HCT116 (cell line): ENCODE data around the gene FAAH2. TPM values are rescaled to one million over a fixed set of nuclear protein-coding genes. Genes with fewer than 3 reads are reported as not detected.

Experiments
- ATAC-seq: fragments of 200-7000 bp; cut with Tn5 transposase; 2 replicates; pipeline ENCODE4 v1.9.1; 2020; ENCODE audit warnings: mild to moderate bottlenecking, moderate library complexity
- BruUV-seq: library from RNA; stranded (reverse); fragments of 400-500 nt; replicated peaks from 2 replicates; lab custom pipeline; 2021; lab: Mats Ljungman, UMichigan
- CTCF ChIA-PET: fragments of 300-600 bp; sonication (Branson Sonifier 250); formaldehyde crosslinking; loops from one replicate; lab custom pipeline; 2021; ENCODE audit warnings: antibody characterized with exemption; lab: Charles Lee
- POLR2A ChIA-PET: fragments of 300-600, 350-600 bp; sonication (Branson Sonifier 250); formaldehyde crosslinking; loops from one replicate; lab custom pipeline; 2021; ENCODE audit warnings: antibody characterized with exemption; lab: Charles Lee
- RAD21 ChIA-PET, 2 experiments: fragments of 300-600 bp; sonication (Branson Sonifier 250); formaldehyde crosslinking; loops; one replicate each; lab custom pipeline; 2023; ENCODE audit warnings: low total read pairs in 2 of 2; ENCODE audit not compliant: uncharacterized antibody in 2 of 2, unreplicated experiment in 2 of 2, low non-redundant PET in 1 of 2; lab: Charles Lee
- DNase-seq: peaks from one replicate; pipeline ENCODE4 v3.0.0-alpha.2; 2010; ENCODE audit warnings: low read depth, low spot score
- H2AFZ ChIP-seq: fragments of 200-600 bp; shearing (Covaris generic), sonication (generic); 2 replicates; pipeline ENCODE4 v1.6.1; 2017; ENCODE audit warnings: low read depth, mixed run types, mixed read lengths, antibody characterized with exemption, low read length; ENCODE audit not compliant: poor library complexity, severe bottlenecking
- H3K27ac ChIP-seq: 2 replicates; pipeline ENCODE4 v1.5.1; 2012; ENCODE audit warnings: low read depth, low read length
- H3K27me3 ChIP-seq: fragments of 200-600 bp; sonication (generic); 2 replicates; pipeline ENCODE4 v1.6.1; 2016; ENCODE audit warnings: mixed run types, low read length, mixed read lengths; ENCODE audit not compliant: insufficient read depth
- H3K36me3 ChIP-seq, 2 experiments: fragments of 200-500 bp in 1 of 2; fragments of 200-600 bp in 1 of 2; sonication (Bioruptor generic) in 1 of 2; sonication (generic) in 1 of 2; 2 replicates each; pipeline versions ENCODE4 v1.5.1 to v1.6.1; 2014 to 2016; ENCODE audit warnings: low read length in 2 of 2, inconsistent platforms in 1 of 2, mixed read lengths in 1 of 2, mixed run types in 1 of 2; ENCODE audit not compliant: insufficient read depth in 2 of 2, control insufficient read depth in 1 of 2
- H3K4me1 ChIP-seq, 2 experiments: fragments of 200-600 bp in 1 of 2; sonication (generic) in 1 of 2; 2 replicates each; pipeline versions ENCODE4 v1.5.1 to v1.6.1; 2012 to 2017; ENCODE audit warnings: low read length in 2 of 2, inconsistent platforms in 1 of 2, mild to moderate bottlenecking in 1 of 2, mixed read lengths in 1 of 2, mixed run types in 1 of 2, moderate library complexity in 1 of 2; ENCODE audit not compliant: insufficient read depth in 2 of 2, control insufficient read depth in 1 of 2
- H3K4me2 ChIP-seq: fragments of 200-600 bp; sonication (generic); 2 replicates; pipeline ENCODE4 v1.6.1; 2017; ENCODE audit warnings: mixed run types, low read length, mixed read lengths
- H3K4me3 ChIP-seq, 2 experiments: fragments of 200-600 bp in 1 of 2; sonication (generic) in 1 of 2; replicated peaks in 1 of 2; 2 replicates each; pipeline ENCODE4 v1.5.1; 2011 to 2016; ENCODE audit warnings: low read length in 2 of 2, control low read depth in 1 of 2, low read depth in 1 of 2, mild to moderate bottlenecking in 1 of 2, mixed read lengths in 1 of 2, mixed run types in 1 of 2
- H3K79me2 ChIP-seq: fragments of 200-600 bp; sonication (generic); 2 replicates; pipeline ENCODE4 v1.6.1; 2017; ENCODE audit warnings: mild to moderate bottlenecking, mixed run types, low read length, moderate library complexity, mixed read lengths; ENCODE audit not compliant: insufficient read depth
- H3K9ac ChIP-seq: fragments of 200-600 bp; sonication (generic); 2 replicates; pipeline ENCODE4 v1.6.1; 2016; ENCODE audit warnings: low read length, mixed read lengths
- H3K9me2 ChIP-seq: fragments of 200-600 bp; sonication (generic), shearing (Covaris generic); 2 replicates; pipeline ENCODE4 v1.6.1; 2017; ENCODE audit warnings: mixed run types, mild to moderate bottlenecking, moderate library complexity; ENCODE audit not compliant: insufficient read depth
- H3K9me3 ChIP-seq, 2 experiments: fragments of 200-500 bp in 1 of 2; fragments of 200-600 bp in 1 of 2; sonication (Bioruptor generic) in 1 of 2; sonication (generic) in 1 of 2; 2 replicates each; pipeline ENCODE4 v1.6.1; 2014 to 2017; ENCODE audit warnings: low read length in 2 of 2, mixed read lengths in 2 of 2, inconsistent platforms in 1 of 2, low read depth in 1 of 2, mild to moderate bottlenecking in 1 of 2, mixed run types in 1 of 2, moderate library complexity in 1 of 2; ENCODE audit not compliant: control insufficient read depth in 1 of 2, insufficient read depth in 1 of 2
- H4K20me1 ChIP-seq: fragments of 200-600 bp; sonication (generic), shearing (Covaris generic); 2 replicates; pipeline ENCODE4 v1.6.1; 2017; ENCODE audit warnings: mixed run types, mild to moderate bottlenecking, moderate library complexity; ENCODE audit not compliant: insufficient read depth
- ATF3 ChIP-seq: IDR thresholded peaks from 2 replicates; pipeline ENCODE4 v1.6.1; 2012
- CBX3 ChIP-seq: IDR thresholded peaks from 2 replicates; pipeline ENCODE4 v1.6.1; 2012; ENCODE audit warnings: low read depth
- CEBPB ChIP-seq: IDR thresholded peaks from 2 replicates; pipeline ENCODE4 v1.6.1; 2012; ENCODE audit warnings: low read depth
- CTCF ChIP-seq, 3 experiments: fragments of 200-600 bp in 1 of 3; sonication (generic) in 1 of 3; IDR thresholded peaks in 2 of 3; conservative IDR thresholded peaks in 1 of 3; 2 replicates each; pipeline ENCODE4 v1.5.1; 2012 to 2017; ENCODE audit warnings: low read depth in 2 of 3, low read length in 2 of 3, antibody characterized with exemption in 1 of 3, borderline replicate concordance in 1 of 3, control low read depth in 1 of 3, mild to moderate bottlenecking in 1 of 3, mixed read lengths in 1 of 3, mixed run types in 1 of 3, moderate library complexity in 1 of 3; ENCODE audit not compliant: insufficient read depth in 1 of 3
- EGR1 ChIP-seq: IDR thresholded peaks from 2 replicates; pipeline ENCODE4 v1.6.1; 2012; ENCODE audit warnings: low read depth
- ELF1 ChIP-seq: IDR thresholded peaks from 2 replicates; pipeline ENCODE4 v1.6.1; 2012; ENCODE audit warnings: low read depth, borderline replicate concordance
- EZH2phosphoT487 ChIP-seq: fragments of 200-600 bp; IDR thresholded peaks from 2 replicates; pipeline ENCODE4 v1.6.1; 2018; ENCODE audit warnings: antibody characterized with exemption, borderline replicate concordance
- FOSL1 ChIP-seq: IDR thresholded peaks from 2 replicates; pipeline ENCODE4 v1.6.1; 2012; ENCODE audit warnings: low read depth
- JUND ChIP-seq: IDR thresholded peaks from 2 replicates; pipeline ENCODE4 v1.6.1; 2012
- MAX ChIP-seq: IDR thresholded peaks from 2 replicates; pipeline ENCODE4 v1.6.1; 2012
- POLR2A ChIP-seq: IDR thresholded peaks from 2 replicates; pipeline ENCODE4 v1.7.0; 2011; ENCODE audit warnings: borderline replicate concordance; ENCODE audit not compliant: insufficient read depth, insufficient read length; ENCODE audit errors: extremely low read depth
- POLR2AphosphoS5 ChIP-seq: IDR thresholded peaks from 2 replicates; pipeline ENCODE4 v1.6.1; 2011; ENCODE audit warnings: mild to moderate bottlenecking, low read depth, low read length, moderate library complexity
- RAD21 ChIP-seq: IDR thresholded peaks from 2 replicates; pipeline ENCODE4 v1.6.1; 2012; ENCODE audit warnings: low read depth, mild to moderate bottlenecking
- SIN3A ChIP-seq: IDR thresholded peaks from 2 replicates; pipeline ENCODE4 v1.6.1; 2012; ENCODE audit warnings: low read depth
- SP1 ChIP-seq: IDR thresholded peaks from 2 replicates; pipeline ENCODE4 v1.6.1; 2012; ENCODE audit warnings: low read depth
- SRF ChIP-seq: IDR thresholded peaks from 2 replicates; pipeline ENCODE4 v1.6.1; 2012; ENCODE audit warnings: low read depth
- YY1 ChIP-seq: IDR thresholded peaks from 2 replicates; pipeline ENCODE4 v1.6.1; 2011; ENCODE audit warnings: low read length, low read depth, moderate library complexity, mild to moderate bottlenecking; ENCODE audit not compliant: insufficient replicate concordance; ENCODE audit errors: extremely low read depth
- ZFX ChIP-seq: fragments of 450-650 bp; IDR thresholded peaks from 2 replicates; pipeline ENCODE4 v1.6.1; 2017
- ZNF274 ChIP-seq: fragments of 200-500 bp; sonication (Bioruptor generic); IDR thresholded peaks from 2 replicates; pipeline ENCODE4 v1.6.1; 2014; ENCODE audit warnings: mild to moderate bottlenecking, low read depth, low read length, inconsistent platforms
- intact Hi-C: fragments of 100-400 bp; cut with micrococcal nuclease; formaldehyde crosslinking; loops from 2 replicates; pipeline ENCODE4 v1.10.0; 2022
- total RNA-seq: library from RNA; stranded (reverse); gene quantifications from one replicate; pipeline ENCODE4 v1.2.1, GENCODE V29; 2021; ENCODE audit not compliant: unreplicated experiment
- TF ChIP-seq, protein P1 (sequence below): IDR thresholded peaks from 2 replicates; pipeline ENCODE4 v1.6.1; 2011; ENCODE audit warnings: mild to moderate bottlenecking, low read length, moderate library complexity; ENCODE audit not compliant: insufficient replicate concordance; ENCODE audit errors: extremely low read depth

FAAH2 gene
- total RNA-seq, 1 experiment from 2014 or later: 6.1 TPM

GRCh38 chrX:57265126-57265525 is 21.4 kb upstream of the FAAH2 start:
- ChIA-PET RAD21 (no interaction called here), POLR2A (no interaction called here), CTCF (no interaction called here)
- Histone ChIP-seq H3K9ac (no peak overlapping the region), H3K9me3 (no peaks in the 10 kb centered on the region), H3K27me3 (no peaks in the 10 kb centered on the region), H3K27ac (no peak overlapping the region), H4K20me1 (no peaks in the 10 kb centered on the region), H2AFZ (no peak overlapping the region), H3K36me3 (no peaks in the 10 kb centered on the region), H3K4me3 (no peak overlapping the region), H3K9me2 (no peaks in the 10 kb centered on the region), H3K79me2 (no peaks in the 10 kb centered on the region), H3K4me1 (no peaks in the 10 kb centered on the region), H3K4me2 (no peak overlapping the region)
- ATAC-seq: no peak
- DNase-seq: no peak
- TF ChIP-seq CBX3 (no peak), ATF3 (no peak), CTCF (IDR thresholded peaks at IDR 0.05 in 2 of 3, conservative IDR thresholded peaks at IDR 0.05 in 1 of 3; ENCODE audit: borderline replicate concordance in 1 of 3, insufficient read depth in 1 of 3, low read depth in 2 of 3, low read length in 2 of 3) (no peak), EGR1 (no peak), SP1 (no peak), JUND (no peak), ELF1 (no peak), ZNF274 (no peak), YY1 (no peak), RAD21 (no peak), ZFX (no peak), POLR2A (no peak), FOSL1 (no peak), EZH2phosphoT487 (no peak), CEBPB (no peak), POLR2AphosphoS5 (no peak), SIN3A (no peak), MAX (no peak), SRF (no peak)
- TF ChIP-seq, protein P1, sequence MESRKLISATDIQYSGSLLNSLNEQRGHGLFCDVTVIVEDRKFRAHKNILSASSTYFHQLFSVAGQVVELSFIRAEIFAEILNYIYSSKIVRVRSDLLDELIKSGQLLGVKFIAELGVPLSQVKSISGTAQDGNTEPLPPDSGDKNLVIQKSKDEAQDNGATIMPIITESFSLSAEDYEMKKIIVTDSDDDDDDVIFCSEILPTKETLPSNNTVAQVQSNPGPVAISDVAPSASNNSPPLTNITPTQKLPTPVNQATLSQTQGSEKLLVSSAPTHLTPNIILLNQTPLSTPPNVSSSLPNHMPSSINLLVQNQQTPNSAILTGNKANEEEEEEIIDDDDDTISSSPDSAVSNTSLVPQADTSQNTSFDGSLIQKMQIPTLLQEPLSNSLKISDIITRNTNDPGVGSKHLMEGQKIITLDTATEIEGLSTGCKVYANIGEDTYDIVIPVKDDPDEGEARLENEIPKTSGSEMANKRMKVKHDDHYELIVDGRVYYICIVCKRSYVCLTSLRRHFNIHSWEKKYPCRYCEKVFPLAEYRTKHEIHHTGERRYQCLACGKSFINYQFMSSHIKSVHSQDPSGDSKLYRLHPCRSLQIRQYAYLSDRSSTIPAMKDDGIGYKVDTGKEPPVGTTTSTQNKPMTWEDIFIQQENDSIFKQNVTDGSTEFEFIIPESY: no peak
- intact Hi-C loops: no loop called here
- BruUV-seq: no TSS peak
